H4 (cell line): ENCODE results near the gene TMTC1. TPM values are rescaled to one million over a fixed set of nuclear protein-coding genes. Genes with fewer than 3 reads are reported as not detected.
A peak's percentile ranks its signal among the peaks of the same experiment; 100 is the strongest.
"Not testable (repeated sequence)": the region's sequence is repeated elsewhere in the genome, so short reads cannot be mapped to it uniquely, and the experiment has no call there.

Experiments
- DNase-seq: peaks from one replicate; pipeline ENCODE4 v3.0.0-alpha.2; 2015; ENCODE audit warnings: low spot score
- total RNA-seq: library from RNA; depleted of rRNA; stranded (reverse); fragments of >200 nt; shearing (Covaris generic); gene quantifications from 2 replicates; pipeline ENCODE4 v1.2.3, GENCODE V29; 2014; rRNA removed

The TMTC1 gene
- total RNA-seq, result 9.3 and 14.0 TPM in 2 replicates

GRCh38 chr12:29783773-29784666 lies at the start of gene TMTC1:
Gene TMTC1 (minus strand): TSS chr12:29783942. CDS start chr12:29783751, 191 bp downstream.
- DNase-seq, result peak; percentile 38

GRCh38 chr12:29831173-29831572 lies 47.4 kb upstream of the TMTC1 start:
- no peak for DNase-seq

GRCh38 chr12:29830391-29830790 lies 46.6 kb upstream of the TMTC1 start:
- no peak for DNase-seq

- no peak for DNase-seq
Measured at GRCh38 chr12:29818916-29819623, 35.3 kb upstream of the TMTC1 start.

- no peak for DNase-seq
Measured at GRCh38 chr12:29816874-29817725, 33.4 kb upstream of the TMTC1 start.

- not testable (repeated sequence) for DNase-seq
Measured at GRCh38 chr12:29809616-29810361, 26.0 kb upstream of the TMTC1 start.

GRCh38 chr12:29807129-29807528 lies 23.4 kb upstream of the TMTC1 start:
- DNase-seq, result peak; percentile 27

GRCh38 chr12:29804019-29804418 lies 20.3 kb upstream of the TMTC1 start:
- no peak for DNase-seq

GRCh38 chr12:29799591-29799990 lies 15.8 kb upstream of the TMTC1 start:
- DNase-seq, result no peak

- no peak for DNase-seq
Measured at GRCh38 chr12:29797565-29798355, 14.0 kb upstream of the TMTC1 start.

GRCh38 chr12:29796823-29797263 lies 13.1 kb upstream of the TMTC1 start:
- peak; percentile 87 for DNase-seq

- DNase-seq, result no peak
Measured at GRCh38 chr12:29795715-29796114, 12.0 kb upstream of the TMTC1 start.

- DNase-seq, result no peak
Measured at GRCh38 chr12:29794862-29795261, 11.1 kb upstream of the TMTC1 start.

GRCh38 chr12:29792853-29793252 lies 9.1 kb upstream of the TMTC1 start:
- DNase-seq, result no peak

GRCh38 chr12:29792132-29792531 lies 8.4 kb upstream of the TMTC1 start:
- DNase-seq, result no peak

GRCh38 chr12:29782871-29783772 lies 620 bp downstream of the TMTC1 start:
- DNase-seq, result no peak

GRCh38 chr12:29782285-29782870 lies 1.4 kb downstream of the TMTC1 start:
- peak; percentile 14 for DNase-seq

- DNase-seq, result no peak
Measured at GRCh38 chr12:29781705-29782266, 2.0 kb downstream of the TMTC1 start.
